B cell (primary cell): ENCODE data around the gene PPP5C.

ENCODE experiments used
- CTCF ChIP-seq: fragments of 200-600 bp; IDR thresholded peaks from one replicate; pipeline ENCODE4 v1.8.0; 2022; ENCODE audit warnings: antibody characterized with exemption, mild to moderate bottlenecking
- EZH2 ChIP-seq: IDR thresholded peaks from 2 replicates; pipeline ENCODE4 v1.6.1; 2012; ENCODE audit warnings: borderline replicate concordance, low read depth, mild to moderate bottlenecking, moderate library complexity, low read length; ENCODE audit not compliant: insufficient read depth, poor library complexity, severe bottlenecking

GRCh38 chr19:46328079-46328478, 18.8 kb upstream of the PPP5C start:
- TF ChIP-seq CTCF: no peak
- TF ChIP-seq EZH2: no peak
